Kidney epithelial cell (primary cell): ENCODE data around the gene FGF10. TPM values are rescaled to one million over a fixed set of nuclear protein-coding genes. Genes with fewer than 3 reads are reported as not detected.

Experiments
- DNase-seq: peaks from one replicate; pipeline ENCODE4 v3.0.0-alpha.2; 2010; ENCODE audit warnings: low read depth
- H3K27me3 ChIP-seq: 2 replicates; pipeline ENCODE4 v1.6.0; 2011; ENCODE audit warnings: low read length; ENCODE audit not compliant: control insufficient read depth, insufficient read depth
- H3K36me3 ChIP-seq: 2 replicates; pipeline ENCODE4 v1.5.1; 2011; ENCODE audit warnings: low read length; ENCODE audit not compliant: control insufficient read depth, insufficient read depth
- H3K4me3 ChIP-seq: 2 replicates; pipeline ENCODE4 v1.5.1; 2011; ENCODE audit warnings: low read depth, mild to moderate bottlenecking, control low read depth, low read length
- CTCF ChIP-seq: IDR thresholded peaks from 2 replicates; pipeline ENCODE4 v1.5.1; 2011; ENCODE audit warnings: mild to moderate bottlenecking, moderate library complexity, low read length, control low read depth, inconsistent platforms; ENCODE audit not compliant: insufficient read depth, poor library complexity, severe bottlenecking
- total RNA-seq: library from RNA; depleted of rRNA; stranded (reverse); fragments of >200 nt; gene quantifications from 2 replicates; pipeline ENCODE4 v1.2.3, GENCODE V29; 2015

FGF10 gene
- total RNA-seq, 1 donor from 2014 or later: 0.08 TPM

GRCh38 chr5:44257221-44257620 is 132.0 kb downstream of the FGF10 start:
- no peaks in the 10 kb centered on the region for H3K36me3 ChIP-seq
- TF ChIP-seq CTCF: no peak
- no peaks in the 10 kb centered on the region for H3K27me3 ChIP-seq
- no peak overlapping the region for H3K4me3 ChIP-seq
- DNase-seq: no peak
